ENCODE results near the gene AQP2.

- TF ChIP-seq CTCF (IDR thresholded peaks at IDR 0.05; ENCODE audit: low read depth, low read length, poor library complexity, severe bottlenecking) (no peak), EZH2phosphoT487 (IDR thresholded peaks at IDR 0.05; ENCODE audit: borderline replicate concordance, low read length) (no peak)
These were observed 17.3 kb downstream of the AQP2 start for GRCh38 chr12:49967777-49968250.
